Measurements from ENCODE around the gene LIN37. TPM values are rescaled to one million over a fixed set of nuclear protein-coding genes. Genes with fewer than 3 reads are reported as not detected.

Gene LIN37
- total and polyA plus RNA-seq, 2 of the 13 experiments (the other 11 are each of a cell fraction or from before 2014, with no cell fraction given): 6.3 to 8.7 TPM

- TF ChIP-seq ZNF569 (CRISPR knock-in tag; IDR thresholded peaks at IDR 0.05; ENCODE audit: borderline replicate concordance) (no peak), ZNF678 (CRISPR knock-in tag; IDR thresholded peaks at IDR 0.05) (no peak), ARNT2 (CRISPR knock-in tag; IDR thresholded peaks at IDR 0.05; ENCODE audit: low read depth) (no peak), RFX3 (CRISPR knock-in tag; IDR thresholded peaks at IDR 0.05) (no peak), SATB2 (CRISPR knock-in tag; IDR thresholded peaks at IDR 0.05) (peak; percentile 64; the same call in 1 of the 2 replicates), SP2 (CRISPR knock-in tag; IDR thresholded peaks at IDR 0.05) (peak; percentile 61; the same call in 1 of the 2 replicates), CREB1 (IDR thresholded peaks at IDR 0.05) (no peak), CREB1 (CRISPR knock-in tag; IDR thresholded peaks at IDR 0.05) (no peak), HDAC6 (IDR thresholded peaks at IDR 0.05; ENCODE audit: low read depth, low read length) (no peak), GLI4 (CRISPR knock-in tag; IDR thresholded peaks at IDR 0.05; ENCODE audit: borderline replicate concordance) (peak; percentile 62; the same call in 1 of the 2 replicates), ZNF280B (CRISPR knock-in tag; IDR thresholded peaks at IDR 0.05; ENCODE audit: borderline replicate concordance) (peak; percentile 71; the same call in 1 of the 2 replicates), ZNF180 (CRISPR knock-in tag; IDR thresholded peaks at IDR 0.05; ENCODE audit: borderline replicate concordance, low read depth) (no peak), AKAP8 (CRISPR knock-in tag; IDR thresholded peaks at IDR 0.05) (peak; percentile 60), TRAFD1 (CRISPR knock-in tag; IDR thresholded peaks at IDR 0.05; ENCODE audit: borderline replicate concordance) (0 out of 2 replicates have a peak, but pooled peaks have one; percentile 24), KMT2B (CRISPR knock-in tag; IDR thresholded peaks at IDR 0.05) (0 out of 2 replicates have a peak, but pooled peaks have one; percentile 14), SAFB2 (CRISPR knock-in tag; IDR thresholded peaks at IDR 0.05; ENCODE audit: borderline replicate concordance, low read depth) (no peak), SMAD3 (CRISPR knock-in tag; IDR thresholded peaks at IDR 0.05) (0 out of 2 replicates have a peak, but pooled peaks have one; percentile 18), MAZ (IDR thresholded peaks at IDR 0.05; ENCODE audit: borderline replicate concordance, low read depth, low read length) (no peak), MAZ (CRISPR knock-in tag; IDR thresholded peaks at IDR 0.05; ENCODE audit: low read depth) (0 out of 2 replicates have a peak, but pooled peaks have one; percentile 14)
- TF ChIP-seq, protein P1, sequence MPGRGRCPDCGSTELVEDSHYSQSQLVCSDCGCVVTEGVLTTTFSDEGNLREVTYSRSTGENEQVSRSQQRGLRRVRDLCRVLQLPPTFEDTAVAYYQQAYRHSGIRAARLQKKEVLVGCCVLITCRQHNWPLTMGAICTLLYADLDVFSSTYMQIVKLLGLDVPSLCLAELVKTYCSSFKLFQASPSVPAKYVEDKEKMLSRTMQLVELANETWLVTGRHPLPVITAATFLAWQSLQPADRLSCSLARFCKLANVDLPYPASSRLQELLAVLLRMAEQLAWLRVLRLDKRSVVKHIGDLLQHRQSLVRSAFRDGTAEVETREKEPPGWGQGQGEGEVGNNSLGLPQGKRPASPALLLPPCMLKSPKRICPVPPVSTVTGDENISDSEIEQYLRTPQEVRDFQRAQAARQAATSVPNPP (CRISPR knock-in tag; IDR thresholded peaks at IDR 0.05): peak; percentile 71; the same call in 1 of the 2 replicates
- TF ChIP-seq, protein P2, sequence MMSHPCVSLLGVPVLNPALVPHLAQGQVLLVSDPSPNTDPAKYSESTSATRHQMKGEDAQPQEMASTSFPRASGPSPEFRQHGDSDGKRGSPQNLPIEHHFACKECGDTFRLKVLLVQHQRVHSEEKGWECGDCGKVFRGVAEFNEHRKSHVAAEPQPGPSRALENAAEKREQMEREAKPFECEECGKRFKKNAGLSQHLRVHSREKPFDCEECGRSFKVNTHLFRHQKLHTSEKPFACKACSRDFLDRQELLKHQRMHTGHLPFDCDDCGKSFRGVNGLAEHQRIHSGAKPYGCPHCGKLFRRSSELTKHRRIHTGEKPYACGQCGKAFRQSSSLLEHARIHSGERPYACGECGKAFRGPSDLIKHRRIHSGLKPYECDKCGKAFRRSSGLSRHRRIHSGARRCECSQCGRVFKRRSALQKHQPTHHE (CRISPR knock-in tag; IDR thresholded peaks at IDR 0.05; ENCODE audit: borderline replicate concordance): no peak
- TF ChIP-seq, protein P3, sequence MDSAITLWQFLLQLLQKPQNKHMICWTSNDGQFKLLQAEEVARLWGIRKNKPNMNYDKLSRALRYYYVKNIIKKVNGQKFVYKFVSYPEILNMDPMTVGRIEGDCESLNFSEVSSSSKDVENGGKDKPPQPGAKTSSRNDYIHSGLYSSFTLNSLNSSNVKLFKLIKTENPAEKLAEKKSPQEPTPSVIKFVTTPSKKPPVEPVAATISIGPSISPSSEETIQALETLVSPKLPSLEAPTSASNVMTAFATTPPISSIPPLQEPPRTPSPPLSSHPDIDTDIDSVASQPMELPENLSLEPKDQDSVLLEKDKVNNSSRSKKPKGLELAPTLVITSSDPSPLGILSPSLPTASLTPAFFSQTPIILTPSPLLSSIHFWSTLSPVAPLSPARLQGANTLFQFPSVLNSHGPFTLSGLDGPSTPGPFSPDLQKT (CRISPR knock-in tag; IDR thresholded peaks at IDR 0.05; ENCODE audit: borderline replicate concordance): no peak
Observed at GRCh38 chr19:35715981-35716800, 32.2 kb upstream of the LIN37 start (continued).
